Effector CD8-positive, alpha-beta T cell (primary cell): Measurements from ENCODE around the gene S100G.
"Not testable (repeated sequence)": the region's sequence is repeated elsewhere in the genome, so short reads cannot be mapped to it uniquely, and the experiment has no call there.

Experiments used
- DNase-seq: peaks from one replicate; lab custom pipeline; 2025; lab: John Stamatoyannopoulos, UW
- total RNA-seq, 4 experiments: gene quantifications; one replicate each; lab custom pipeline; 2026; lab: John Stamatoyannopoulos, UW

S100G gene, protein sequence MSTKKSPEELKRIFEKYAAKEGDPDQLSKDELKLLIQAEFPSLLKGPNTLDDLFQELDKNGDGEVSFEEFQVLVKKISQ
- total RNA-seq, result 0 reads per million in 4 experiments

- no peak for DNase-seq
These were observed at the start of gene S100G for GRCh38 chrX:16649858-16650257. TSS of gene S100G (plus strand) at chrX:16650158. CDS start at chrX:16651007, 849 bp downstream.

DNA sequence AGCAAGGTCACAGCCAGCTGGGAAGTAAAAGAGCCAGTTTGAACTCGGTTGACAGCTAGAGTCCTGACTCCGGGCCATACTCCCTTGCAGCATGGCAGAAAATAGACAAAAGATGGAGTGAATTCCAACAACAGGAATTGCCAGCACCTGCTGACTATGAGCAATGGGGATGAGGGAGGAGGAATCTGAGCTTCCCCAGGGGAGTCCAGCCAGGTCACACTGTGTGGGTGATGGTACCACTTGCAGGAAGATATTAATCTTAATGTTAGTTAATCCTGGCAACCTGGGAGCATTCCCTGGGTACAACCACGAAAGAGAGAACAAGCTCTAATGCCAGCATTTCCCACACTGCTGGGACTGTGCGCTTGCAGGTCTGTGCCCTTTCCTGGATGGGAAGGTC, 48.1 kb upstream of the S100G start:
- no peak for DNase-seq

- DNase-seq, result not testable (repeated sequence)
These were observed 46.7 kb upstream of the S100G start for GRCh38 chrX:16603235-16603634.

DNA sequence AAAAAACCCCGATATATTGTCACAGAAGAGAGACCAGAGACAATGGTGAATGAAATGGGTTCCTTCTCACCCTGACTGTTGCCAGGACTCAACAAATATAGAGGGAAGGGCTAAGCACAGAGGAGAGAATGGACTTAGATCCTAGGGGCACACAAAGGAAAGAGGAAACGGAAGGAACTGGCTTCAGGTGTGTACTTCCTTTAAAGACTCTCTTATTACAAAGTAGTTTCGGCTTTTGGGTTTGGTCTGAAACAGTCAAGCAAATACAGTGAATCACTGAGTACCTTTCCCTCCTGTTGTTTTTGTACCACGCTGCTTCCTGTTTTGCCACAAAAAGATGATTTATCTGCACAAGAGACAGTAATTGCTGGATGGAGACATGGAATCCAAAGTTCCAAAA, 46.1 kb upstream of the S100G start:
- DNase-seq, result no peak

DNA sequence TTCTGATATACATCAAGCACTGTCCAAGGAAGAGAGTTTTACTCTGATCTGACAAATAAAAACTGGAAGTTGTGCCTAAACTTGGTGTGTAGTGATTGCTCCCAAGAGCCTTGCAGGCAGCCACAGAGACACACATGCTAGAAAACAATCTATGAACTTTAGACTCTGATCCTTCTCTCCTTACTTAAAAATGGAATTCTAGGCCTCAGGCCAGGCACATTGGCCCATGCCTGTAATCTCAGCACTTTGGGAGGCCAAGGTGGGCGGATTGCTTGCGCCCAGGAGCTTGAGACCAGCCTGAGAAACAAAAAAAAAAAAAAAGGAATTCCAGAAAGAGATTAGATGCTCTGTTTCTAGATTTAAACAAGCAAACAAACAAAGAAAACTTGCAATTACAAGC, 45.6 kb upstream of the S100G start:
- DNase-seq, result no peak

- DNase-seq, result no peak
These were observed 43.7 kb upstream of the S100G start for GRCh38 chrX:16606142-16606720.

- DNase-seq, result no peak
These were observed 39.8 kb upstream of the S100G start for GRCh38 chrX:16610121-16610621.

GRCh38 chrX:16610654-16611053, 39.3 kb upstream of the S100G start:
- DNase-seq, result not testable (repeated sequence)

DNA sequence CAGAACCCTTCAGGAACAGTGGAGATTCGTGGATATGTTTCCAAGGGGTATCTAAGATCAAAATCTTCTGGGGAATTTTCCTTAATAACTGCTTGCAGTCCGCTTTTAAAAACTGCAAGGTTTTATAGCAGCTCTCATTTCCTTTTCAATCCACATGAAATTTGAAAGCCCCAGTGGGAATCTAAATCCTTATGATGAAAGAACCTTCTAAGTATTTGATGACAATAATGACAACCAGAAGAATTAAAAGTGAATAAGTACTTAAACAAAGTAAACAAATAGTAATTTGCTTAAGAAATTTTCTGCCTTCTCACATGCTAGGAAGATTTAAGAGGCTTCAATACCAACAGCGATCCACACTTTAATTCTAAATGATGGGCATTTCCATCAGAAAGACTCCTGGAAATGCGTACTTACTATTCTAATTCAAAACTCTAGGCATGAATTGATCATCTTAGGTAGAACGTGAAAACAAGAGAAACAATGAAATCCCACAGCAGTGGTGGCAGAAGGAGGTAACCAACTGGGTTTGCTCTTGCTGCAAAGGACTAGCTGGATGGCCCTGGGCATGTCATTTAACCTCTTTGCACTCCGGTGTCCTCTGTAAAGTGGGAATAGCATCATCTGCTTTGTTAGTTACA, 37.6 kb upstream of the S100G start:
- no peak for DNase-seq

- DNase-seq, result no peak
These were observed 32.6 kb upstream of the S100G start for GRCh38 chrX:16617382-16617781.

GRCh38 chrX:16618422-16618821, 31.5 kb upstream of the S100G start:
- DNase-seq, result no peak

GRCh38 chrX:16619024-16619423, 30.9 kb upstream of the S100G start:
- DNase-seq, result no peak

DNA sequence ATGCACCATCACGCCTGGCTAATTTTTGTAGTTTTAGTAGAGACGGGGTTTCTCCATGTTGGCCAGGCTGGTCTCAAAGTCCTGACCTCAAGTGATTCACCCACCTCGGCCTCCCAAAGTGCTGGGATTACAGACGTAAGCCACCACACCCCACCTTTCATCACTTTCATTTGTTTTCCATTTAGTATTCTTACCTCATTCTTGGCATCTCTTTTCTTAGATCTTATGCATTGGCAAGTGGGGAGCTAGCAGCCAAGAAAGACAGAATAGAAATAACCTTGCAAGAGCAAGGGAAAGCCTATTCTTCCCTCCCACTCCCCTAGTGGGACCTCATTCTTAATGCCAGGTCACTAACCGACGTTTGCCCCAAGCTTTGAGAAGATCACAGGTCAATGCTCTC, 21.4 kb upstream of the S100G start:
- not testable (repeated sequence) for DNase-seq

GRCh38 chrX:16628946-16629595, 20.9 kb upstream of the S100G start:
- no peak for DNase-seq

DNA sequence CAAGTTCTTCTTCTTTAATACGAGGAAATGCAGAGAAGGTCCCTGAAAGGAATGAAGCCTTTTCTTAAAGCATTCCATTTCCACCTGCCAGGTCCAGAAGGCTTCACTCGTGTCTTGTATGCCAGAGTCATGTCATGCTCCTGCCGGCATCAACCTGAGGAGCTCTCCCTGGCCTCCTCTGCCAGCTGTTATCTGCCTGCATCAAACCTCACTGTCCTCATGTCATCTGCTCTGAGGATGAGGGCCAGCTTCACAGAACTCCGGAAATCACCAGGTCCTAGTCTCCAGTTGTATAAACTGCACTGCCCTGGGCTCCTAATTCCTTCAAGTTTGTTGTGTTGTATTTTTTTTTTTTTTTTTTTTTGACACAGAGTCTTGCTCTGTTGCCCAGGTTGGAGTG, 20.0 kb upstream of the S100G start:
- no peak for DNase-seq

DNA sequence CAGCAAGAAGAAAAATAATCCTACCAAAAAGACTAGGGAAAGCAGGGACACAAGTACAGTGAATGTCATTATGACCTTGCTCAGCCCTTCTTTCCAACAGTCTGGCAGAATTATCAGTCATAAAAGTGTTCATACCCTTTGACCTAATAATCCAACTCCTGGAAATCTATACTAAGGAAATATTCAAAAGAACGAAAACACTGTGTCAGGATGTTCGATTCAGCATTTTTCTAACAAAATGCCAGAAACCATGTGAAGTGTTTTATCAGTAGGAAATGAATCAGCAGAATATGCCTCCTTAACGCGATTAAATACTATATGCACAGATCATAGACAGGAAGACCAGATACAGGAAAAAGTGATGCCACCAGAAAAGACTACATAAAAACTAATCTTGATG, 16.2 kb upstream of the S100G start:
- no peak for DNase-seq

- no peak for DNase-seq
These were observed 14.9 kb upstream of the S100G start for GRCh38 chrX:16635040-16635439.

GRCh38 chrX:16635596-16635995, 14.4 kb upstream of the S100G start:
- DNase-seq, result no peak

- DNase-seq, result no peak
These were observed 11.4 kb upstream of the S100G start for GRCh38 chrX:16638533-16638932.

DNA sequence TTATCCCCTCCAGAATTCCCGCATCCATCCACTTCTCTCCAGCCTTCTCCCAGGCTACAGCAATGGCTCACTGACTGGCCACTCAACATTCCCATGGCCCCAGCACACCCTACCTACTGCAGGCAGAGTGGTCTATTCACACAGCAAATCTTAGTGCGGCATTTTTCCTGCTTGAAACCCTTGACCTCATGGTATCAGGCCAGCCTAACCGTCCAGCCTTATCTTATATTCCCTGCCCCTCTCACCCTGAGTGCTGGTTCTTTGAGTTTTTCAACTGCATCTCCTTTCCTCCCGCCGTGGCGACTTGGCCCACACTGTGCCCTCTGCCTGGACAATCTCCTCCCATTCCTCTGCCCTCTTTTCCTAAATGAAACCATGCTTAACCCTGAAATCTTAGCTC, 10.0 kb upstream of the S100G start:
- no peak for DNase-seq

DNA sequence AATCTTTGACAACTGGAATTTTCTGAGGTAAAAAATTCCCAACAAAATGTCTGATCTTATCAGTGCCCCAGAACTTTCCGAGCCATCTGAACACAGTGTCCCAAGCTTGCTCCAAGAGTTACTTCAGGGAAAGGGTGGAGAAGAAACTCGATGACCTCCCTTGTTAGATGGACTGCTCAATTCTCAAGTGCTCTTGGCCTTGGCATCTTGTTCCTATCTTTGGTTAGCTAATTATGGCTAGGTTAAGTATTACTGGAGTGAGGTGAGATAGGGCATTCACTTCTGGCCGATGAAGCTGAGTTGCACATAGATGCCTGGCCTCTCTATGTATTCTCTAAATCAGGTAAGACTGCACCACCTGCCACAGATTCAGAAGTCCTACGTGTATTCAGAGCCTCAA, 9.1 kb upstream of the S100G start:
- DNase-seq, result no peak

DNA sequence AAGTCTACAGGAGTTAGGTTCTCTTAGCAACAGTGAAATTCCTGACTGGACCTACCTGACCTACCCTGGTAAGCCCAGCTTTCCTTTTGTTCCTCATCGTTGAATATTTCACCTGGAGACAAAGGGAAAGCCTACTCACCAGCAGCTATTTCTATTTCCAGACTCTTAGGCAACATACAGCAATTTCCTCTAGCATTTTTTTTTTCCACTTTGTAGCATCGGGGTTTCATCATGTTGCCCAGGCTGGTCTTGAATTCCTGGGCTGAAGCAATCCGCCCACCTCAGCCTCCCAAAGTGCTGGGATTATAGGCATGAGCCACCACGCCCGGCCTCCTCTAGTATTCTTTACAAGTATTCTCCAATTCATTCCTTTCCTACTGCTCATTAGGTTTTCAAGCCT, 6.8 kb upstream of the S100G start:
- DNase-seq, result no peak
